HCT116 (cell line): ENCODE measurements around the gene R3HCC1L.

Experiments used
- EGR1 ChIP-seq: IDR thresholded peaks from 2 replicates; pipeline ENCODE4 v1.6.1; 2012; ENCODE audit warnings: low read depth
- ELF1 ChIP-seq: IDR thresholded peaks from 2 replicates; pipeline ENCODE4 v1.6.1; 2012; ENCODE audit warnings: low read depth, borderline replicate concordance
- EZH2 ChIP-seq: fragments of 200-600 bp; sonication (generic); IDR thresholded peaks from 2 replicates; pipeline ENCODE4 v1.6.1; 2017; ENCODE audit warnings: antibody characterized with exemption, mixed run types
- EZH2phosphoT487 ChIP-seq: fragments of 200-600 bp; IDR thresholded peaks from 2 replicates; pipeline ENCODE4 v1.6.1; 2018; ENCODE audit warnings: antibody characterized with exemption, borderline replicate concordance
- JUND ChIP-seq: IDR thresholded peaks from 2 replicates; pipeline ENCODE4 v1.6.1; 2012
- POLR2A ChIP-seq: IDR thresholded peaks from 2 replicates; pipeline ENCODE4 v1.7.0; 2011; ENCODE audit warnings: borderline replicate concordance; ENCODE audit not compliant: insufficient read depth, insufficient read length; ENCODE audit errors: extremely low read depth
- POLR2AphosphoS5 ChIP-seq: IDR thresholded peaks from 2 replicates; pipeline ENCODE4 v1.6.1; 2011; ENCODE audit warnings: mild to moderate bottlenecking, low read depth, low read length, moderate library complexity
- REST ChIP-seq: IDR thresholded peaks from 2 replicates; pipeline ENCODE4 v1.6.1; 2012; ENCODE audit warnings: low read depth
- SIN3A ChIP-seq: IDR thresholded peaks from 2 replicates; pipeline ENCODE4 v1.6.1; 2012; ENCODE audit warnings: low read depth
- TF ChIP-seq, protein P1 (sequence below), 3 experiments: fragments of 200-600 bp in 1 of 3; sonication (generic) in 1 of 3; IDR thresholded peaks in 2 of 3; conservative IDR thresholded peaks in 1 of 3; 2 replicates each; pipeline ENCODE4 v1.5.1; 2012 to 2017; ENCODE audit warnings: low read depth in 2 of 3, low read length in 2 of 3, antibody characterized with exemption in 1 of 3, borderline replicate concordance in 1 of 3, control low read depth in 1 of 3, mild to moderate bottlenecking in 1 of 3, mixed read lengths in 1 of 3, mixed run types in 1 of 3, moderate library complexity in 1 of 3; ENCODE audit not compliant: insufficient read depth in 1 of 3
- TF ChIP-seq, protein P2 (sequence below): IDR thresholded peaks from 2 replicates; pipeline ENCODE4 v1.6.1; 2012

GRCh38 chr10:98274562-98274961 lies 140.1 kb downstream of the R3HCC1L start:
- TF ChIP-seq EZH2 (no peak), ELF1 (no peak), EZH2phosphoT487 (no peak), EGR1 (no peak), POLR2A (no peak), SIN3A (no peak), JUND (no peak), REST (no peak), POLR2AphosphoS5 (no peak)
- TF ChIP-seq, protein P1, sequence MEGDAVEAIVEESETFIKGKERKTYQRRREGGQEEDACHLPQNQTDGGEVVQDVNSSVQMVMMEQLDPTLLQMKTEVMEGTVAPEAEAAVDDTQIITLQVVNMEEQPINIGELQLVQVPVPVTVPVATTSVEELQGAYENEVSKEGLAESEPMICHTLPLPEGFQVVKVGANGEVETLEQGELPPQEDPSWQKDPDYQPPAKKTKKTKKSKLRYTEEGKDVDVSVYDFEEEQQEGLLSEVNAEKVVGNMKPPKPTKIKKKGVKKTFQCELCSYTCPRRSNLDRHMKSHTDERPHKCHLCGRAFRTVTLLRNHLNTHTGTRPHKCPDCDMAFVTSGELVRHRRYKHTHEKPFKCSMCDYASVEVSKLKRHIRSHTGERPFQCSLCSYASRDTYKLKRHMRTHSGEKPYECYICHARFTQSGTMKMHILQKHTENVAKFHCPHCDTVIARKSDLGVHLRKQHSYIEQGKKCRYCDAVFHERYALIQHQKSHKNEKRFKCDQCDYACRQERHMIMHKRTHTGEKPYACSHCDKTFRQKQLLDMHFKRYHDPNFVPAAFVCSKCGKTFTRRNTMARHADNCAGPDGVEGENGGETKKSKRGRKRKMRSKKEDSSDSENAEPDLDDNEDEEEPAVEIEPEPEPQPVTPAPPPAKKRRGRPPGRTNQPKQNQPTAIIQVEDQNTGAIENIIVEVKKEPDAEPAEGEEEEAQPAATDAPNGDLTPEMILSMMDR (IDR thresholded peaks at IDR 0.05 in 2 of 3, conservative IDR thresholded peaks at IDR 0.05 in 1 of 3; ENCODE audit: borderline replicate concordance in 1 of 3, insufficient read depth in 1 of 3, low read depth in 2 of 3, low read length in 2 of 3), result no peak
- TF ChIP-seq, protein P2, sequence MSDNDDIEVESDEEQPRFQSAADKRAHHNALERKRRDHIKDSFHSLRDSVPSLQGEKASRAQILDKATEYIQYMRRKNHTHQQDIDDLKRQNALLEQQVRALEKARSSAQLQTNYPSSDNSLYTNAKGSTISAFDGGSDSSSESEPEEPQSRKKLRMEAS, result no peak
